ENCODE results near the gene PCDHGA6. TPM values are rescaled to one million over a fixed set of nuclear protein-coding genes. Genes with fewer than 3 reads are reported as not detected.
A peak's percentile ranks its signal among the peaks of the same experiment; 100 is the strongest.

The PCDHGA6 gene
- total and polyA plus RNA-seq, 9 of the 15 experiments (the other 6 are each of a cell fraction or from before 2014, with no cell fraction given): 0.01 to 0.18 (median 0.09) TPM; not detected in 1

DNA sequence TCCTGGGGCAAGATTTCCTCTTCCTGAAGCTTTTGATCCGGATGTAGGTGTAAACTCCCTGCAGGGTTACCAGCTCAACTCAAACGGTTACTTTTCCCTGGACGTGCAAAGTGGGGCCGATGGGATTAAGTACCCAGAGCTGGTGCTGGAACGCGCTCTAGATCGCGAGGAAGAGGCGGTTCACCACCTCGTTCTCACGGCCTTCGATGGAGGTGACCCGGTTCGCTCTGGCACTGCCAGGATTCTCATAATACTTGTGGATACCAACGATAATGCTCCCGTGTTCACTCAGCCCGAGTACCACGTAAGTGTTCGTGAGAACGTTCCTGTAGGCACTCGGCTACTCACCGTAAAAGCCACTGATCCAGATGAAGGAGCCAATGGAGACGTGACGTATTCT lies 18.1 kb upstream of the PCDHGA6 start (continued):
- TF ChIP-seq, protein P1, sequence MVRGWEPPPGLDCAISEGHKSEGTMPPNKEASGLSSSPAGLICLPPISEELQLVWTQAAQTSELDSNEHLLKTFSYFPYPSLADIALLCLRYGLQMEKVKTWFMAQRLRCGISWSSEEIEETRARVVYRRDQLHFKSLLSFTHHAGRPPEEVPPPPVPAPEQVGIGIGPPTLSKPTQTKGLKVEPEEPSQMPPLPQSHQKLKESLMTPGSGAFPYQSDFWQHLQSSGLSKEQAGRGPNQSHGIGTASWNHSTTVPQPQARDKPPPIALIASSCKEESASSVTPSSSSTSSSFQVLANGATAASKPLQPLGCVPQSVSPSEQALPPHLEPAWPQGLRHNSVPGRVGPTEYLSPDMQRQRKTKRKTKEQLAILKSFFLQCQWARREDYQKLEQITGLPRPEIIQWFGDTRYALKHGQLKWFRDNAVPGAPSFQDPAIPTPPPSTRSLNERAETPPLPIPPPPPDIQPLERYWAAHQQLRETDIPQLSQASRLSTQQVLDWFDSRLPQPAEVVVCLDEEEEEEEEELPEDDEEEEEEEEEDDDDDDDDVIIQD (CRISPR knock-in tag; IDR thresholded peaks at IDR 0.05): no peak
- TF ChIP-seq TEAD2 (tag; IDR thresholded peaks at IDR 0.05): no peak

DNA sequence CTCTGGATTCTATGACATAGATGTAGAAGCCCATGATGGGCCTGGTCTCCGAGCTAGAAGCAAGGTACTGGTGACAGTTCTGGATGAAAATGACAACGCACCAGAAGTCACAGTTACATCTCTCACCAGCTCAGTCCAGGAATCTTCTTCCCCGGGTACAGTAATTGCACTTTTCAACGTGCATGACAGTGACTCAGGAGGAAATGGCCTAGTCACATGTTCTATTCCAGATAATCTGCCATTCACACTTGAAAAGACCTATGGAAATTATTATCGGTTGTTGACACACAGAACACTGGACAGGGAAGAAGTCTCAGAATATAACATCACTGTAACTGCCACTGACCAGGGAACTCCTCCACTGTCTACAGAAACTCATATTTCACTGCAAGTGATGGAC lies 17.6 kb upstream of the PCDHGA6 start:
- FAIRE-seq: peak; percentile 19
- Histone ChIP-seq H3K27me3 (ENCODE audit: control insufficient read depth in 2 of 2, insufficient read depth in 2 of 2, low read length in 2 of 2) (peaks cover 0 to 19% of the 10 kb centered on the region in 2 experiments; a peak in 2 of 5 replicates), H3K79me2 (ENCODE audit: control insufficient read depth, insufficient read depth, low read length) (no peaks in the 10 kb centered on the region), H3K4me1 (replicated peaks in 1 of 2; ENCODE audit: control insufficient read depth in 2 of 2, insufficient read depth in 2 of 2, low read length in 2 of 2) (peaks cover 3 to 12% of the 10 kb centered on the region in 2 experiments; a peak in 3 of 5 replicates), H3K9ac (ENCODE audit: insufficient read depth in 1 of 2, low read depth in 2 of 2, low read length in 2 of 2) (no peak overlapping the region), H3K4me2 (ENCODE audit: insufficient read depth, low read length) (no peak overlapping the region), H2AFZ (ENCODE audit: low read depth, low read length) (no peak overlapping the region), H3K9me1 (ENCODE audit: control insufficient read depth, insufficient read depth, low read length) (no peaks in the 10 kb centered on the region), H4K20me1 (replicated peaks; ENCODE audit: control insufficient read depth, insufficient read depth, low read length) (no peaks in the 10 kb centered on the region), H3K4me3 (no peak overlapping the region), H3K36me3 (ENCODE audit: control insufficient read depth, insufficient read depth, low read length) (no peaks in the 10 kb centered on the region), H3K9me3 (replicated peaks; ENCODE audit: control insufficient read depth, insufficient read depth, low read depth, low read length) (no peaks in the 10 kb centered on the region; the same call in 1 of the 2 replicates), H3K27ac (ENCODE audit: extremely low read depth, low read depth, low read length) (no peak overlapping the region)
- intact Hi-C loops (cut with micrococcal nuclease): no loop called here
- 4% methylated on average over 5 of the region's 5 CpGs for WGBS (ENCODE audit: insufficient coverage, low coverage, missing lambda C conversion rate)
- no peak for DNase-seq (ENCODE audit: extremely low read depth in 1 of 4, low spot score in 3 of 4)
- BruUV-seq (replicated peaks): no TSS peak
- peak; percentile 28; the same call in 2 of the 3 replicates for ATAC-seq
- POLR2A ChIA-PET: interaction anchor here (1.5 kb wide), 1 partner anchor 8 kb away, joined by 3 read pairs; the partner anchor contains the start of gene PCDHGA5
- CTCF ChIA-PET (ENCODE audit: low intra/inter-chr PET ratio): no interaction called here
- in situ Hi-C loops (cut with MboI): no loop called here
- no peak for TF ChIP-seq ZNF586 (CRISPR knock-in tag; conservative IDR thresholded peaks at IDR 0.05)
- TF ChIP-seq FOSL1 (tag; conservative IDR thresholded peaks at IDR 0.05): 0 out of 2 replicates have a peak, but pooled peaks have one; percentile 26
- TF ChIP-seq, protein P2, sequence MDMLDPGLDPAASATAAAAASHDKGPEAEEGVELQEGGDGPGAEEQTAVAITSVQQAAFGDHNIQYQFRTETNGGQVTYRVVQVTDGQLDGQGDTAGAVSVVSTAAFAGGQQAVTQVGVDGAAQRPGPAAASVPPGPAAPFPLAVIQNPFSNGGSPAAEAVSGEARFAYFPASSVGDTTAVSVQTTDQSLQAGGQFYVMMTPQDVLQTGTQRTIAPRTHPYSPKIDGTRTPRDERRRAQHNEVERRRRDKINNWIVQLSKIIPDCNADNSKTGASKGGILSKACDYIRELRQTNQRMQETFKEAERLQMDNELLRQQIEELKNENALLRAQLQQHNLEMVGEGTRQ (CRISPR knock-in tag; IDR thresholded peaks at IDR 0.05): peak; percentile 16; the same call in 1 of the 2 replicates
- TF ChIP-seq NEUROD1 (IDR thresholded peaks at IDR 0.05; ENCODE audit: borderline replicate concordance, low read depth, low read length, partially characterized antibody): no peak
